HG03565 (cell line): ENCODE results near the gene UBAC2.

ENCODE experiments used
- ATAC-seq: cut with Tn5 transposase; IDR thresholded peaks from one replicate; pipeline ENCODE4 v1.9.1; 2021; ENCODE audit warnings: mild to moderate bottlenecking, moderate library complexity; ENCODE audit not compliant: unreplicated experiment

Gene UBAC2

DNA sequence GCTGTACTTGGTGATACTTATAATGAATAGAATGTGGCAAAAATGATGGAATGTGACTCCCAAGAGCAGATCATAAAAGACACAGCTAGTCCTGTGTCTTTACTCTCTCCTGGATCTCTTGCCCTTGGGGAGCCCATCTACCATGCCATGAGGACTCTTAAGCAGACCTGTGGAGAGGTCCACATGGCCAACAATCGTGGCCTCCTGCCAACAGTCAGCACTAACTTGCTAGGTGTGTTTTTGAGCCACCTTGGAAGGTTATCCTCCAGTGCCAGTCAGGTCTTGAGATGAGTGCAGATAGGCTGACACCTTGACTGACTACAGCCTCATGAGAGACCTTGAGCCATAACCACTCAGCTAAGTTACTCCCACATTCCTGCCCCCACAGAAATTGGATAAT lies 128.8 kb downstream of the UBAC2 start:
- no peak for ATAC-seq

DNA sequence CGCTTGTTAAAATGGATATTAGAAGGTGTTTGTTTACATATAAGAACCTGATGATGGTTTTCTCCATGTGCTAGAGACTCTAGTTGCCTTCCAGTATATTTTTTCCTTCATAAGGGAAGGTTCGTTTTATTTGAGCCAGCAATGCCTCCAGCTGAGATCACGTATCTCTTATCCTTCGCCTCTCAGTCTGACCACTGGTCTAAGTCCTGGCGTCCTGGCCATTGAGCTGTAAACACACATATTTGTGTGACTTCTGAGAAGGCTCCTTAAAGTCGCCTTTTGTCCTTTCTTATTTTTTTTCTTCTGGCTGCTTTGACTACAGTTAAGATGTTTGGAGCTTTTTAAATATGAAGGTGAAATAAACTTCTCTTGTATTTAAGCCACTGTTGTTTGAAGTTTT lies 130.3 kb downstream of the UBAC2 start:
- no peak for ATAC-seq

DNA sequence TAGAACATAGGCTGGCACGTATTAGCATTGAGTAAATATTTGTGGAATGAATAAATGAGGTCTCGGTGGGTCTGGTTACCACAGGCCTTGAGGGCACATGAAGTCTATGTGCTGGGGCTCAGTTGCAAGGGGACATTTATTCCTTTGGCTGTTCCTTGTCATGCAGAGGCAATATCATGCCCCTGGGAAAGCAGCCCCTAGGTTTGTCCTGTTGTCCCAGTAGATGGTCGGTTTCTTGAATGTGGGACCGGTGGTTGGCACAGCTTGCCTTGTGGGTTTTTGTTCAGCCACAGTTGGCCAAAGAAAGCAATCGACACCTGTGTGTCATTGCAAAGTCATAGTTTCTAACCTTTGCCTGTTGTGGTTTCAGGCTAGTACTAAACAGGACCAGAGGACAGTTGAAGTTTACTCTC lies 131.2 kb downstream of the UBAC2 start:
- ATAC-seq = peak; percentile 65

DNA sequence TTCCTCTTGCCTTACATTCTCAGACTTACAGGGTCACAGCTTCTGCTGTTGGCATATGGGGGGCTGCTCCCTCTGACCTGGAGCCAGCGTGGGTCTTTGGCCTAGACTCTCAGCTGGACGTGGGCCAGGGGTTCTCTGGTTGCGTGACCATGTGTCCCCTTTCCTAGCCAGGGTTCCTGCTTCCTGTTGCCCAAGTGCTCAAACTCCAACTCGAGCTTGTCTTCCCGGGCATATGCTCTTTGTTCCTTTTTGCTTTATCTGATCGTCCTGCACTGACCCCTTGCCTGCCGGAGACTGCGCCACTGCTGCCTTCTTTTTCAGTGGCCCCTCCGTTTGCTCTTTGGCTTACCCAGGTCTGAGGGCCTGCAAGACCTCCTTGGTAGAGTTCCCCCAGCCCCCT lies 131.8 kb downstream of the UBAC2 start:
- ATAC-seq = no peak

DNA sequence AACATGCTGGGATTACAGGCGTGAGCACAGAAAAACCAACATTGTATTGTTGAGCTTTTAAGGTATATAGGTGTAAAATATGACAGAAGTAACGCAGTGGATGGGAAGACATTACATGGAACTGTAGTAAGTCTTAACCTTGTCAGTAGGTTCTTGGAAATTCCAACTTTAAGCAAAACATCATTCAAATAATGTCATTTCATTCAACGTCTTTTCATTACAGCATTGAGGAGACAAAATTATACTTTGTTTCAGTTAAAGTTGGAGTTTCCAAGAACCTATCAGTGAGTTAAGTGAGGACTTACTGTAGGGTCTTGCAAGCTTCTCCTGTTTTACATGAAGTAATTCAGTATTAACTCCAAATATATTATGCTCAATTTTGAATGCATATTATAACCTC lies 133.6 kb downstream of the UBAC2 start:
- ATAC-seq = no peak

DNA sequence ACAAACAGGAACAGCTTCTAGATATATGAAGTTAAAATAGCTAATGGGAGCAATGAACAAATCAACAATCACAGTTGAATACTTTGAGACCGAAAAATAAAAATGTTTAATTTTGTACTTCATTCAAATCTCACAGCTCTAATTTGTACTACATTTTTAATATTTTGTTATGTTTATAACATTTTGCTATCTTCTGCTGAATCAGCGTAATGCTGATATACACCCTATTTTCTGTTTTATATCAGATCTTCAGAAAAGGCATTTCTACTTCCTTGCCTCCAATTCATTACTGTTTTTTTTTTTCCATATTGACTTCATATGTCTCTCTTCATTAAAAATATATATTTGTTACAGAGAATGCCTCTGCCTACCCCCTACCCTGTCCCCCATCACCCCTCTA lies 134.4 kb downstream of the UBAC2 start:
- no peak for ATAC-seq

DNA sequence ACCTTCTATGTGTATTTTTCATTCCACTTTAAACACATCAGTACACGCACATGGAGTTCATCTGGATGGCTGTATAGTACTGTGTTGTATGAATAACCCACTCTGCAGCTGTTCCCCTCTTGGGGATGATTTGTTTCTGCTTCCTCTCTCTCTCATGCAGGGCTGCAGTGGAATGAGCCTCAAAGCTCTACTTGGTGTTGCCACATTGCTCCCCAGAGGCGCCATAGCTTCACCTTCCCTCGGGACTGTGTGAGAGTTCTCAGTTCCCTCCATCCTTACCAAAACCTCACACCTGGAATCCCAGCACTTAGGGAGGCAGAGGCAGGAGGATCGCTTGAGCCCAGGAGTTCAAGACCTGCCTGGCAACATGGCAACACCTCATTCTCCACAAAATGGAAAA lies 134.9 kb downstream of the UBAC2 start:
- ATAC-seq = peak; percentile 62

DNA sequence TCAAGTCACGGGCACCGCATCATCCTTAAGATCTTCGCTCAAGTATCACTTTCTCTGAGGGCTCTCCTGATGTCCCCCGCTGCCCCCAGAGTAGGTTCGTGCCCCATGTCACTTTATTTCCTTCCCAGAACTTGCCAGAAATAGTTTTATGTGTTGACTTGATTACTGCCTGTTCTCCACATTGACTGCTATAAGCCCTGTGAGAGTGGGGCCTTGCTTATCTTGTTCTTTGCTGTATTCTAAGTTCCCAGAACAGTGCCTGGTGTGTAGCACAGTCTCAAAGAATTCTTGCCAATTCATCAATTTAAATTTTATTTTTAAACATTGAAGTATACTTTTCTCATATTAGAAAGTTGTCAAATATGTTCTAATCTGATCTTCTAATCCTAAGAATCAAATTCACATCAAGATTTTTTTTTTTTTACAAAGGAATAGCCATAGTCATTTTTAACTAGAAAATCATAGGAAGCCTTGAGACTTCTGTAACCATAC lies 138.6 kb downstream of the UBAC2 start:
- ATAC-seq = no peak

DNA sequence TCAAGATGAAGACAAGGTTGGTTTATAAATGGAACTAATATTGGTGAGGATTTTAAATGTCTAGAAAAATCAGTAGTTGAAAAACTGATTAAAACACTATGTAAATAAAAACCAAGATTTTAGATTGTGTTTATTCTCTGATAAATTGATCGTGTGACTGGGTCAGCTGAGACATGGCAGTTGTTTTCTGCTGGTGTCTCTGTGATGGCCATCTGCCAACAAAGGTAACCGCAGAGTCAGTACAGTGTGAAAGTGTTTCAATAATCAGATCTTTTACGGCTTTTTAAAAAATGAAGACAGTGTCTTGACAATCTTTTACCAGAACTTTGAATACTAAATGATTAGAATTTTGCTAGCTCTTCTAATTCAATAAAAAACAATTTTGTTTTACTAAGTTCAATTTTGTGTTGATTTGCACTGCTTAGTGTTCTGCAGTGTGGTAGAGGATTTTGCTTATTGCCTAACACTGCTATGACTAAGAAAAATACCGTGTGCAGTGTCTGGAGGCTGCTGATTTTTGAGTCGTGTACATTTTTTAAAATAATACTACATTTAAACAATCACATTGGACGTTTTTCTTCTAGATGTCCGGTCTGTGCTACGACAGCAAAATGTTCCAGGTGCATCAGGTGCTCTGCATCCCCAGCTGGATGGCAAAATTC lies 139.2 kb downstream of the UBAC2 start:
- ATAC-seq = no peak

DNA sequence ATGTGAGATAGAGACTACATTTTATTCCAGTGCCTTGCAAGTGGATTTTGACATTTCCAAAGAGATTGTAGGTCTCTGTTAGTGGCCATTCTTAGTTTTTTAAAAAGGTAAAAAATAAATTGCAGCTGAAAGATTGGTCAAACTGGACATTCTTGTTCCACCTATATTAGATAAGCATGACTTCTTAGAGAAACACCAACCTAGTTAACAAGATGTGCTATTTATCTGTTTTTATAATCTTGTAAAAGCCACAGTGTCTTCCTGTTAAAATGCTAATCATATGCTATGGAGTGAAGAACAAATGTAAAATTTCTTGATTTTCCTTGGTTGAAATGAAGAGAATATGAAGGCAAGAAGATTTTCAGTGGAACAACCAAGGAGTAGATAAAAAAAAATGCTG lies 140.0 kb downstream of the UBAC2 start:
- no peak for ATAC-seq

DNA sequence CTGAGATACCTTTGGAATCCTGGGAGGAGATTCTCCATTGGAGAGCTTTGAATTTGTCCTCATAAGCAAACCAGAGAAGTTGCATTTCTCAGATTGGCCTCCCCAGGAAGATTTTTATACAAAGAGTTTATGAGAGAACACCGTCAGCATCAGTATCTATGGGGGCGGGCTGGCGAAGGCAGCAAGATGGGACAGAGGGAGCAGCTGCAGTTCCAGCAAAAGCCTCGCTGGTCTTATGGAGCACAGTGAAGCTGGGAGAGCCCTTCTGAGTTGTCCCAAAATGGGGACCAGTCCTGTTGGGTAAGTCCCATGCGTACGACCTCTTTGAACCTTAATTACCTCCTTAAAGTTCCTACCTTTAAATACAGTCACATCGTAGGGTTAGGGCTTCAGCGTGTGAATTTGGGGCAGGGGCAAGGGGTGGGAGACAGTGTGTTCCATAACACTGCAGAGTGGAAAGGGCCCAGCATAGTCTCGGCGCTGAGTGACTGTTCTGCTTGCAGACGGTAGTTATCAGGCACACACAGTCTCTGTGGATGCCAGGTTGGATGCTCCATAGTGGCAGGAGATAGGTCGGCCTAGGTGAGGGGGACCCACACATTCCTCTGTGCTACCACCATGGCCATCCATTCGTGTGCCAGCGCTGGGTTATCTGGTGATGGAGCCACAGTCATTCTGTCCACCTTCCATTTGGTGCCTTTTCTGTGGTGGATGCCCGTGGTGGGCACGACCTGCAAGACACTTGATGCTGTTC lies 141.5 kb downstream of the UBAC2 start:
- no peak for ATAC-seq

DNA sequence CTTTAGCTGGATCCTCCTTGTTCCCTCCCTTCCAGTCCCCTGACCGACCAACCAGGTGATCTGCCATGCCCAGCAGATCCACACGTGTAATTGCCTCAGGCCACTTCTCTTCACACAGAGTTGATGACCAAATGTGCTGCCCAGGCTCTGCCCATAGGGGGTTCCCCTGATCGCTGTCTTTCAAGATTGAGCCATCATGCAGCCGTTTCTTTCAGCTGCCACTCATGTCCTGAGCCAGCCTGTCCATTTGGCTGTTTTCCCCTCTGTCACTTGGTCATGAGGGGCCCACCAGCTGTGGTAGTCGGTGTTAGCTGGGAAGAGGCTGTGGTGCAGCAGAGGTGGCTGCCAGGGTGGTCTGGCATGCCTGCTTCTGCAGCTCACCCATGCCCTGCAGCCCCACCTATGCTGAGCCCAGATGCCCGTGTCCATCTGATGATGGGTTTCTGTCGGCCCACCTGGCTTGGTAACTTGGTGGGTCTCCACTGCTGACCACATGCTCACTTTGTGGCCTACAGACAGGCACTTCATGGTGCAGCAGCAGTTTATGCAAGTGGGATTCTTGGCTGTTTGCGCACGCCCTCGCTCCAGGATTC lies 142.2 kb downstream of the UBAC2 start:
- no peak for ATAC-seq

DNA sequence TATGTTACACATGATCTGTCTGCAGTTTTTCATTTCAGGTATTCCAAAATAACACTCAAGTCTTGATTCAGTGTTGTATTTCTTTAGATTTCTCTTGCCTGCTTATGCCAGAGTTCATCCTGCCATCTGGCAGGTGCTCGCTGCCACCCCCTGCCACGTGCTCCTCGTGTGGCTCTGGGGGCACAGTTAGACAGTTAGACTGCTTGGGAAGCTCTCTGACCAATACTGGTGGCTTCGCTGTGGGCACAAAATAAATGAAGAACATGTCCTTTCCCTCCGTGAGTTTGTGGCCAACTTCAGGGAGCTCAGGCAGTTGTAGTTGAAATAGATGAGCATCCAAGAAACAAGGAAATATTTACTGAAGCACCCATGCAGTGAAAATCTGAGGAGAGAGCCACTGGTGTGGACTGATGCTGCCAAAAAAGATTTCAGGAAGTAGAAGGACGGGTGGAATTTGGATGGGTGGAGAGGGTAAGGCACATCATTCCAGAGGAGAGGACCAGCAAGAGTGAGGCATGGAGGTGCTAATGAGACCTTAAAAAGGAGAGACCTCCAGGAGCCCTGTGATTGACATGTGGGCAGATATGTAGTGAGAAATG lies 144.1 kb downstream of the UBAC2 start:
- ATAC-seq = no peak

DNA sequence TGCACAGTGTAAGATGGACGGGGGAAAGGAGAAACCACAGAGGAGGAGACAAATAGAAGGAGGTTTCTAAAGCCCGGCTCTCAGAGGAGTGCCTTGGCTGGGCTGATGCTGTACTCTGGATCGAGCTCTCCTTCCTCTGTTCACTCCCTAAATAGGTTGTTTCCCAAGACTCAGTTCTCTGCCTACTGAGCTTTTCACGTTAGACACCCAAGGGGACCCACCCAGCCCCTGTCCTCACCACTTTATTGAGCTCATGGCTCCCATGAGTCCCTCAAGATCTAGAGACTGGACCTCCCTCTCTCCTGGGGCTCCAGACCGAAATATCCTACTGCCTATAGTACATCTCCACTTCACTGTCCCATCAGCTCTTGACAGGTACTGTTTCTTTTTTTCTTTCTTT lies 144.7 kb downstream of the UBAC2 start:
- ATAC-seq = no peak

DNA sequence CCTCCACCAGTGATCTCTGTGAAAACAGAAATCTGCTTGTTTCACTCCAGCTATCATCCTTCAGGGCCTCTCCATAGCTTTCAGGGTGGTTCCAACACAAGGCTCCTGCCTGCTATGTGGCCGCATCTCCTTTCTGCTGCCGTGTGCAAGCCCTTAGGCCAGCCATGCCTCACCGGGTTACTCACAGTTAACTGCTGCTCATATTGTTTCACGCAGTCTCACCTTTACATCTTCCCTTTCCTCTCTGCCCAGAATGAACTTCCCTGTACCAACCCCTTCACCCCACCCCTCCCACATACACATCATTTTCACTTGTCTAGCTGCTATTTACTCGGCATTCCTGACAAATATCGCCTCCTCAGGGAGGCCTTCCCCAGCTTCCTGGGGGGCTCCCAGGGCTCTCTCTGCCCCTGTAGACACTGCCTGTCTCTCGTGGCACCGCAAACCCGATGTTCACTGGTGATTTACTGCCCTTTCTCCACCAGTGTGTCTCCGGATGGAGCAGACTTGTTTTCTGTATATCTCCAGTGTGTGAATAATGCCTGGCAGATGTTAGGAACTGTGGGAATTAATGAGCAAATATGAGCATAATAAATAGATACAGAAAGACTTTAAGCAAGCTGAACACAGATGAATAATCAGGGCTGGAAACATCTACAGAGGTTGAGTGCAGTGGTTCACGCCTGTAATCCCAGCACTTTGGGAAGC lies 145.8 kb downstream of the UBAC2 start:
- no peak for ATAC-seq

DNA sequence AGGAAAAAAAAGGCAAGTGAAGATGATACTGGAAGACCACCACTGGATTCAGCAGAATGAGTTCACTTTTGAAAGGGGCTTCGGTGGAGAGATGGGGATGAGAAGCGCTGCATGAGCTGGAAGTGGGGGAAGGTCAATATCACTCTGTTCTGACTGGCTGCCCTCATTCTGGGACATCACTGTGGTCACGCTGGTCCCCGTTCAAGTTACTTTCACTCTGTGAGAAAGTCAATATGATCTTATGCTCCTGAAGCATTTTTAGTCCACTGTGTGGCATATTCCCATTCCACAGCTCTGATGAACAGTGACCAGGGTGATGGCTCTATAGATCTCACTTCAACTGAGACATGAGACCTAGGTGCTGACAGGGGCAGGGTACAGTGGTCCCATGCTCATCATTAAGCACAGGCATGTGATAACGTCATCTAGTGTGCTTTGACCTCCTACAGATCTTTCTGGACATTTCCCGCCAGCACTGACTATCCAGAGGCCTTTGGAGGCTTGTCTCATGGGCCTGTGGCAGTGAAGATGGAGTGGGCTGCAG lies 146.8 kb downstream of the UBAC2 start:
- peak; percentile 12 for ATAC-seq

DNA sequence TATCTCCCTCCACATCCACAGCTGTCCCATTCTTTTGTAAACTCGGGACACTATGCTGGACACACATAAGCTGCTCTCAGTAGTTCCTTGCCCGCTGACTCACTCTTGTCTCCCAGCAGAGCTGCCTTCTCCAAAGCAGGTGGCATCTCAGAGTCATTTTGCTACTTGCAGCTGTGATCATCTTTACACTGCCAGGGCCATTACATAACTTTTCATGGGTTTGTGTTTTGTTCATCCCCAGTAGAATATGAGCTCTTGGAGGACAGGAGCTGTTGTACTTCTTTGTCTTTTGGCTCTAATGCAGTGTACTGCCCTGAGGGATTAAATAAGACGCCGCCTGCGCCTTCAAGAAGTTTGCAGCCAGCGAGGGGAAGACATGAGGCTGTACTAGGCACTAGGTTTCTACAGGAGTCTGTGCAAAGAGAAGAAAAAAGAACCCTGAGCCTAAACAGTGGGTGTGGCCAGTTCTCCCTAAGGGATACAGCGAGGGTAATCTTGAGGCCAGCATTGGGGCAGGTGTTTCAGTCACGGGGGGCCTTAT lies 147.3 kb downstream of the UBAC2 start:
- peak; percentile 58 for ATAC-seq

DNA sequence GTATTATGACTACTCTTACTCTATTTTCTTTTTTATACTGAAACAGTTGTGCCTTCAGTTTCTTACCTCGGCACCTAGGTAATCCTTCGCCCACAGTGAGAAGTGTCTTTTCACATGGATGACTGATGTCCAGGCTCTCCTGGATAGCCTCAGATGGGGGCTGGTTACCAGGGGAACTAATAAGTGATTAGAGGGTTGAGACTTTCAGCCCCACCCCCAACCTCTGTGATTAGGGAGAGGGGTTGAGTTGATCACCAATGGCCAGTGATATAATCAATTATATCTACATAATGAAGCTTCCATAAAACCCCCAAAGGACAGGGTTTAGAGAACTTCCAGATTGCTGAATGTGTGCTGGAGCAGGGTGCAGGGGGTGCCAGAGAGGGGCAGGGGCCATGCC lies 149.5 kb downstream of the UBAC2 start:
- no peak for ATAC-seq

DNA sequence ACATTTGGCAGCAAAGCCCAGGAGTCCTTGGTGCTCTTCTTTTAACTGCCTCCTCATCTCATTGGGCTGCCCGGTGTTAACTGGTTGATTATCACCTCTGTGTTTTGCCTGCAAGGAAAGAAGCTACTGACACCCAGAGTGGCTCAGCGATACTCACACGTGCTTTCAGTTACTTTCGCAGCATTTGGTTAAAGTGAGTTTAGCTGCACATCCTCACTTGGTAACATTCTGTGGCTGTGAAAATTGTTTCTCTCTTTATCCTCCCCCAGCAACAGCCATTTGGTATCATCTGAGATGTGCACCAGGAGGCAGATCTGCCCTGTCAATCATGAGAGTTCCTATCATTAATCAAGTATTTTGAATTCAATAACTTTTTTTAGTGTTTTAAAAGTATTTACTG lies 151.1 kb downstream of the UBAC2 start:
- ATAC-seq = no peak
